Hematopoietic multipotent progenitor cell treated with erythropoietin and hydrocortisone succinate and interleukin-3 and kit ligand, for 15 days (in vitro differentiated cells): Measurements from ENCODE around the gene TRIM17.

ENCODE experiments used
- DNase-seq: peaks from one replicate; pipeline ENCODE4 v3.0.0-alpha.2; 2015; ENCODE audit warnings: low spot score

TRIM17 gene

GRCh38 chr1:228400692-228401454, 15.8 kb downstream of the TRIM17 start:
- no peak for DNase-seq

- DNase-seq: no peak
Observed at GRCh38 chr1:228400237-228400651, 16.4 kb downstream of the TRIM17 start.

DNA sequence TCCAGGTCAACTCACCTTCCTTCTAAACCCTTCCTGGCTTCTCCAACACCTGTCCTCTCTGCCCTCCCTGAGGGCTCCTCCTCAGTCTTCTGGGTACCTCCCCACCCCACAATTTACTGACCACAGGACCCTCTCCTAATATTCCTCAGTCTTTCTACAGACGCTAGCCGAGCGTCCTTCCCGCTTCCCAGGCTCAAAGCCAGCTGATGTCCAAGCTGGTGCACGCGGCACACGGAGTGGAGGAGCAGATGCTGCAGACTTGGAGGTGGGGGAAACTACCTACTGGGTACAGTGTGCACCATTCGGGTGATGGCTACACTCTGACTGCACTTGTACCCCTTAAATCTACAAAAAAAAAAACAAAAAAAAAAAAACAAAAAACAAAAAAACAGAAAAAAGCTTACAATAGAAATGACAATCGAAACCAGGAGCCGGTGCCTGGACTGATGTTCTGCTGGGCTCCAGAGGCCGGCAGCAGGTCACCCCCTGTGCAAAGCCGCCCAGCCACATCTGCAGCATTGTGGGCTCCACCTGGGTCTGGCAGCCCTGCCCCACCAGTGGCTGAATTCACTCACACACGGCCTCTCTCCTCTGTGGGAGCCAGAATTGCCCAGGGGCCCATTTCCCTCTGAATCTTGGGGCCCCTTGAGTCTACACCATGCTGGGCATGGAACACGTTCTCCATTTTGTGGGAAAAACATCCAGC, 17.0 kb downstream of the TRIM17 start:
- no peak for DNase-seq

- no peak for DNase-seq
Observed at GRCh38 chr1:228398741-228399461, 17.8 kb downstream of the TRIM17 start.

DNA sequence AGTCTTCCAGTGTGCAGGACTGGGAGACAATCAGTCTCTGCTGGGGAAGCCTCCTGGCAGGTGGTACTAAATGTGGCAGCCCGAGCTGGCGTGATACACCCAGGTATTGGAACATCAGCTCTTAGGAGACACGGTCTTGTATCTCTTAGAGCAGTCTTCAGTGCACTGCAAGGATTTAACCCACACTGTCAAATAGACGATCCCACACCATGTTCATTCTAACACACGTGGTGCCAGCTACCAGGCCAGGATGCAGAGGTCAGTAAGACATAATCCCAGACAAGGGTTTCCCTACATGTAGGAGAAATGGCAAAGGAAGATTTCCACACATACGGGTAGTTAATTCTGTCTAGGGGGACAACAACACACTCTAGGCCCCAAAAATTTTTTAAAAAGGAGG, 18.7 kb downstream of the TRIM17 start:
- no peak for DNase-seq

DNA sequence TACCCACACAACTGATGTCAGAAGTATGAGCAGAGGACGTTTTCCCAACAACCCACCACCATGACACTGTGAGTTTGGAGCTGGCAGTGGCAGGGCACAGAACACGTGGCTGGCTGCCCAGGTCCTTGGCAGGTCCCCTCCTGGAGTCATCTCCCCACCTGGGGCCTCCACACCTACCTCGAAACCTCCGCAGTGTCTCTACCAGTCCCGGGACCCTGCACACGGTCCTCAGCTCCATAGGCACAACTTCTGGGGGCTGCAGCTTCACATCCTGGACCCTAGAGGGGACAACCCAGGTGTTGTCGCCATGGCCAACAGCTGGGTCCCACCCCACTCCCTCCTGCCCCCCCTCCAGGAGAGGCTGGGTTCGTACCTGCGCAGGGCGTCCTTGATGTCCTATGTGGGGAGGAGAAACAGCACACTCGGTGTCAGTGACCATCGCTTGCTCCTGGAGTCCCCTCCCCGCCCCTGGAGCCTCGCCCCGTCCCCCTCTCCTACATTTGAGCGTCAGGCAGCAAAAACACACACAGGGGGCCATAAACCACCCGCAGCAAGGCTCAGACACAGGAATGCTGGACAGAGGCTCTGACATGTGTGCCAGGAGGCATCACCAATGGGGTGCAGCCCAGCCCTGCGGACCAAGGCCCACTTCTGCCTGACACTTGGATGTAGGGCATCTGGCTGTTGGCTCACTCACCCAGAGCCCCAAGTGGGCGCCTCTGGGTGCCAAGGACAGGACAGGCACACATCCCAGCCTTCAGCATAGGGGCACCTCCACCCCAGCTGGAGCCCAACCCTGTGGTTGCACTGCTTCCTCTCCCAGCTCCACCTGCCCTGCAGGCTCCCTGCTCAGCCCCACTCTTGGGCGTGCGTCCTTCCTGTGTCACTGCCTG, 19.6 kb downstream of the TRIM17 start:
- DNase-seq: no peak

DNA sequence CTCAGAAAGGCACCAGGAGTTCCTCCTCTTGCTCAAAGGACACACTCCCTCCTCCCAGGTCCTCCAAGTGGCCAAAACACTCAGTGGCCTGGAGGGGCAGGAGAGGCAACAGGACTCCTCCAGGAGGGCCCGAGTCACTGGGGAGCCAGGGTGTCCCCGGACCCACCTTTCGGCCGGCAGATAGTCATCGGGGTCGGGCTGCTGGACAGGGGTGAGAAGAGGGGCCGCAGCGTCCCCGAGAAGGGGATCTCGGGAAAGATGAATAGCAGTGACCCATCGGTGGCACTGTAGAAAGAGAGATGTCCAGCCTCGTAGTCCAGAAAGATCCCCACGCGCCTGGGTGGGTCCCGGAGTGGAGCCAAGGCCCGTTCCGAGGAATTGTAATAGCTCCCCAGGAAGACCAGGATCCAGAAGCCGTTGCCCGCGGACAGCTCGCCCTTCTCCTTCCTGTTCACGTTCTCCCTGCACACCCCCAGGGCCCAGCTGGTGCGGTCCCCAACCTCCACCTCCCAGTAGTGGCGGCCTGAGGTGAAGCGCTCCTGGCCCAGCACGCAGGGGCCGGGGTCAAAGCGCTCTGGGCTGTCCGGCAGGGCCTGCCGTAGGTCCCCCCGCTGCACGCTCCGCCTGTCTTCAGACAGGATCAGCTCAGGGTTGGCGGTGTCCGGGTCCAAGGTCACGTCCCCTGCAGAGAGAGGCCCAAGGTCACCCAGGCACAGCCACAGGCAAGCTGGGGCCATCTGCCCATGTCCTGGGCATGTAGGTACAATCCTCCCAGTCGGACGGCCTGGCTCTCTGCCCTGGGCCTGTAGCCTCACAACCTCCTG, 21.9 kb downstream of the TRIM17 start:
- DNase-seq: no peak

- no peak for DNase-seq
Observed at GRCh38 chr1:228393811-228394570, 22.7 kb downstream of the TRIM17 start.

- DNase-seq: no peak
Observed at GRCh38 chr1:228393268-228393701, 23.4 kb downstream of the TRIM17 start.

DNA sequence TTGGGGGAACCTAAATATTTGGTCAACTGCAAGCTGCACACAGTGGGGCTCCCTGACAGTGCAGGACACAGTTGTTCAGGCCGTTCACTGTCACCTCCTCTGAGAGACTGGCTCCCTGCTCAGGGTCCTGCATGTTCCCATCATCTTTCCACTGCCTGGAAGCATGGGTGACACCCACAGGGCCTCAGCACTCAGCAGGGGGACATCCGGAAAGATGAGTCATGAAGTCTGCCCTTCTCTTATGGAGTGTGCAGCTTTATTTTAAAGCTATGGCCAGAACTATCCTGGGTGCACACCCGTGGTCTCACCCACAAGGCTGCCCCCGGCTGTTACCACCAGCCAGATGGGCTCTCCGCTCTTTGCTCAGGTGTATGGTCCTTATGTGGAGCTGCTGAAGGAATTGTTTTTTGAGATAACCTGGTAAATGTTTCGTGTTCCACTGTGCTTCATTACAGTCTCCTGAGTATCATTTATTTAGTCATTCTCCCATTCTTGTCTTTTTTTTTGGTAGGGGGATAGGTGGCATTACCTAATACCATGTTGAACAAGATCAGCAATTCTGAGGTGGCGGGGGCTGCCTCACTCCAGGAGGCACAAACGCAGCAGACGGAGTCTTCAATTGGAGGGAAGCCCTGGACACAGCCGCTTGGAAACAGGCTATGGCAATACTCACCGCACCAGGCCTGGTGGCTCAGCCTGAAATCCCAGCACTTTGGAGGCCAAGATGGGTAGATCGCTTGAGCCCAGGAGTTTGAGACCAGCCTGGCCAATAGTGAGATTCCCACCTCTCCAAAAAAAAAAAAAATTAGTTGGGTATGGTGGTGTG, 24.3 kb downstream of the TRIM17 start:
- DNase-seq: no peak

DNA sequence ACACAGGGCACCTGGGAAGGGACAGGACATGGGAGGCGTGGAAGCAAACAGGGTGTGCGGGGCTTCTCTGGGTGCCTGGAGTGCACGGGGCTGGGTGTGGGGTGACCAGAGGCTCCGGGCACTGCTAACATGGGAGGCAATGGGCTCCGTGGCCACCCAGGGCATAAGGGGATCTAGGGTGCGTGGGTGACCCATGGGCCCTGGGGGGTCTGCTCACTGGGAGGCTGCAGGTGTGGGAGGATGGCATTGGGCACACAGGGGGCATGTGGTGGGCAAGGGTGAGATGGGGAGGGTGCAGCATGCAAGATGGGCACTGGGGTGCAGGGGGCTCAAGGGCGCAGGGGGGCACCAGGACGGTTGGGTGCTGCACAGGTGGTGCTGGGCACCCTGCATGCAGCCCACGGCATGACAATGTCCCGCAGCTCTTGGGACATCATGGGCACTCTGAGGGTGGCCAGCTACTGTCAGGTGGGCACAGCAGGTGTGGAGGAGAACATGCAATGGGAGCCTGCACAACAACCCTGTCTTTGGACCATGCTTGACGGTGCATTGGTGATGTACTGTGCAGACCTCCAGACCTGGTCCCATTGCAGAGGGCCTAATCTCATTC, 25.1 kb downstream of the TRIM17 start:
- no peak for DNase-seq

- no peak for DNase-seq
Observed at GRCh38 chr1:228390649-228391048, 26.0 kb downstream of the TRIM17 start.

DNA sequence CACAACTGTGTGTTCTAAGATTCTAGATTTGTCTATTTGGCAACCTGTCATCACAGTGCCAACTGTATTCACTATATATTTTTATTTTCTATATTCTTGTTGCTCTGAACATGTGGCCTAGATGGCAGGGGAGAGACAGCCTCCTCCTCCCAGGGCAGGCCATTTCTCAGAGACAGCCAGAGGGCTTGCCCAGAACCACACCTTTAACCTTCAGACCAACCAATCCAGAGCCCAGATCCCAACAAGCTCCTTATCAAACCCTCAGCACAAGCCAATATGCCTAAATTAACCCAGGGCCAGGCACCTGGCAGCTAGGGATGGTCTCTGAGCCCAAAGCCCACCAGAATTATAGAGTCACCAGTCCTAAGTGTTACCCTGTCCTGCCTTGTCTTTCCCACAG, 29.3 kb downstream of the TRIM17 start:
- DNase-seq: no peak

DNA sequence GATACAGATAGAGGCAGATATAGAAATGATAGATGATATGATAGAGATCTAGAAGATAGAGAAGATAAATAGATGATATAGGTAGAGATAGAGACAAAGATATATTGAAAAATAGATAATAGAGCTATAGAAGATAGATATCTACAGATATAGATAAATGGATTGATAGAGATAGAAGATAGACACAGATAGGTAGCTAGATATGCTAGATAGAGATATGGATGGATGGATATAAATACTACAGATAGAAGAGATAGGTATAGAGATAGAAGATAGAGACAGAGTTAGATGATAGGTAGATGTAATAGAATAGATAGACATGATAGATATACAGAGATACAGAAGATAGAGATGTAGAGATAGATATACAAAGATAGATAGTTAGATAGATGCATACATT, 31.4 kb downstream of the TRIM17 start:
- DNase-seq: no peak

DNA sequence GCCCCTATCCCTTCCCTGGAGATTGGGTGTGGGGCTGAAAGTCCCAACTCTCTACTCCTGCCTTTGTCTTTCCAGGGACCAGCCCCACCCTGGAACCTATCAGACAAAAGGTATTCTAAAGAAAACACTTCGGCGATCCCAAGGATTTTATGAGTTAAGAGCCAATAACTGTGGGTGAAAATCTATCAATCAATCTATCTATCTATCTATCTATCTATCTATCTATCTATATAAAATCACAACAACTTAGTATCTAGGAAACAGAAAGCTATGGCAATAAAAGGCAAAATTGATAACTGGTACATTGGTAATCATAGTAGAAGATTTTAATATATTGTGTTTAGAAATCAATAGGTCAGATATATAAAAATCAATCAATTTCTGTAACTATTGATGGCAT, 32.9 kb downstream of the TRIM17 start:
- no peak for DNase-seq

- DNase-seq: no peak
Observed at GRCh38 chr1:228381356-228381755, 35.3 kb downstream of the TRIM17 start.

- DNase-seq: no peak
Observed at GRCh38 chr1:228379666-228380065, 37.0 kb downstream of the TRIM17 start.

DNA sequence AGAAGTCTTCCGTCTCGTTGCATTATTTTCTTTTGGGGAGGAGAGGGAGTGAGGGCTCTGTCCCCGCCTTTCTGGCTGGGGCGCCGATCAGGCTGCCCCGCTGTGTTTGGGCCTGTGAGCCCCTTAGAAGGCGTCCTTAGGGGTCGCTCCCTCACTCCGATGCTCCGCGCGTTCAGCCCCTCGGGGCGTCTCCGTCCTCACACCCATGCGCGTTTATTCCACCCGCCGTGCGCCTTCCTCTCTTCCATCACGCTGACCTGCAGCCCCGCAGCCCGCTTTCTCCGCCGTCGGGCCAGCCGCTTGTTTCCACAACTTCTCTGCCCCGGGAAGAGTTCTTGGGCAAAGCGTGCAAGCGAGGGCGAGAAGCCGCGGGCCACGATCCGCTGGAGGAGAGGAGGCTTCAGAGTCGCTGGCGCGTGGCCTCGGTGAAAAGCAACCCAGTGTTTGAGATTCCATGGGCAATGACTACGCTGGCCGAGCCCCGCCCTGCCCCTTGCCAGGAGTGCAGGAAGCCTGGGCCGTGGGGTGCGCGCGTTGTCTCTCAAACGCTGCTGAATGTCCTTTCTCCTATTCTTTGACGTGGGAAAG, 37.7 kb downstream of the TRIM17 start:
- DNase-seq: no peak
